Adrenal gland (tissue), 12 donors: ENCODE results near the gene NHS. TPM values are rescaled to one million over a fixed set of nuclear protein-coding genes. Genes with fewer than 3 reads are reported as not detected.

Source experiments
- DNase-seq, 7 donors: peaks; one replicate each; pipeline ENCODE4 v3.0.0-alpha.2; 2019 to 2020
- H3K27ac ChIP-seq, 5 donors: fragments of 200-600 bp; sonication (generic) in 4 of 5; 1 replicate in 3 of 5; 2 replicates in 2 of 5; pipeline versions ENCODE4 v1.5.1 to v1.8.0; 2016 to 2020; ENCODE audit warnings: mild to moderate bottlenecking in 1 of 5
- H3K27me3 ChIP-seq: fragments of 200-600 bp; 2 replicates; pipeline ENCODE4 v1.8.0; 2021
- H3K36me3 ChIP-seq, 2 donors: fragments of 200-600 bp; replicated peaks in 1 of 2; 1 replicate in 1 of 2; 2 replicates in 1 of 2; pipeline versions ENCODE4 v1.5.1 to v1.8.0; 2018 to 2022
- H3K4me1 ChIP-seq, 2 donors: fragments of 200-600 bp; replicated peaks in 1 of 2; 1 replicate in 1 of 2; 2 replicates in 1 of 2; pipeline versions ENCODE4 v1.5.1 to v1.8.0; 2018 to 2021
- H3K4me3 ChIP-seq, 4 donors: fragments of 200-600 bp; sonication (generic) in 3 of 4; one replicate each; pipeline ENCODE4 v1.5.1; 2016 to 2018
- H3K9me3 ChIP-seq, 3 donors: fragments of 200-600 bp; sonication (generic) in 1 of 3; replicated peaks in 1 of 3; 1 replicate in 2 of 3; 2 replicates in 1 of 3; pipeline versions ENCODE4 v1.5.1 to v1.8.0; 2016 to 2021
- CTCF ChIP-seq, 6 experiments: fragments of 450-650 bp in 4 of 6; fragments of 200-600 bp in 2 of 6; sonication (generic) in 1 of 6; IDR thresholded peaks; 1 replicate in 5 of 6; 2 replicates in 1 of 6; pipeline versions ENCODE4 v1.5.1 to v1.8.0; 2016 to 2021; ENCODE audit warnings: antibody characterized with exemption in 6 of 6, mild to moderate bottlenecking in 2 of 6, moderate library complexity in 1 of 6
- POLR2A ChIP-seq, 2 donors: fragments of 450-650 bp; IDR thresholded peaks; one replicate each; pipeline ENCODE4 v1.6.1; 2017; ENCODE audit warnings: antibody characterized with exemption in 2 of 2, mild to moderate bottlenecking in 2 of 2, moderate library complexity in 1 of 2
- WGBS, 4 donors: extraction: QIAGEN DNeasy Blood & Tissue Kit in 2 of 4; methylation state at CpG; one replicate each; pipeline versions ENCODE4 v1.1.5 to v1.1.7; 2013 to 2017; 5-methylcytosine and 5-hydroxymethylcytosine counted together
- intact Hi-C, 2 donors: fragments of 100-400 bp; cut with DNase I; formaldehyde crosslinking; loops; one replicate each; pipeline versions ENCODE4 v1.14.1 to v1.15.0; 2022 to 2023
- polyA plus RNA-seq, 3 donors: library from polyadenylated mRNA; stranded (reverse); fragments of 200-250 nt in 2 of 3; fragments of 350-450 nt in 1 of 3; fragmentation: Illumina TruSeq in 1 of 3; extraction: RNeasy Lipid Tissue Mini Kit (QIAGEN cat#74804) in 1 of 3; gene quantifications; one replicate each; pipeline ENCODE4 v1.2.3, GENCODE V29; 2013 to 2014
- total RNA-seq, 9 donors: library from RNA; depleted of rRNA in 4 of 9; stranded (reverse); fragments of >200 nt in 4 of 9; fragments of 120-200 nt in 1 of 9; fragmentation: NEBNext Ultra II Directional in 1 of 9; extraction: Animal tissue kit (Norgen Biotek cat#: 25700) in 1 of 9; gene quantifications; one replicate each; pipeline versions ENCODE4 v1.1.0 to v1.2.4, GENCODE V29; 2013 to 2023
- donor health status: healthy with polysubstance abuse.
- donor health status: Bipolar disorder and iron deficiency.
- donor health status: DM: yes; HTN: yes; CAD: no.
- donor health status: DM: no; HTN: no; CAD: no.
- donor health status: DM: no; HTN: no; CAD: no.
- donor health status: DM: yes; HTN: yes; CAD: no.

The NHS gene
- total and polyA plus RNA-seq, 12 donors: 4.4 to 12.5 (median 6.8) TPM

- intact Hi-C loops: no loop called here
- WGBS, 4 donors: 33 to 59% (median 48%) methylated on average over 1 of the region's 1 CpG
These were observed 150.3 kb downstream of the NHS start for GRCh38 chrX:17525266-17525665.

GRCh38 chrX:17525762-17526555, 151.0 kb downstream of the NHS start:
- H3K9me3 ChIP-seq: no peaks in the 10 kb centered on the region
- intact Hi-C loops: no loop called here
- H3K36me3 ChIP-seq: no peaks in the 10 kb centered on the region
- no peak overlapping the region for H3K4me3 ChIP-seq
- H3K27me3 ChIP-seq: no peaks in the 10 kb centered on the region
- H3K4me1 ChIP-seq: peaks cover 13 to 25% of the 10 kb centered on the region in 2 donors
- WGBS, 4 donors: 90 to 100% (median 93%) methylated on average over 2 to 8 of the region's 8 CpGs
- TF ChIP-seq POLR2A (IDR thresholded peaks at IDR 0.05): no peak
- H3K27ac ChIP-seq: no peak overlapping the region
- DNase-seq: no peak

More at GRCh38 chrX:17525266-17525665, 150.3 kb downstream of the NHS start:
- TF ChIP-seq POLR2A (IDR thresholded peaks at IDR 0.05) (no peak), CTCF (IDR thresholded peaks at IDR 0.05) (no peak)
- H3K36me3 ChIP-seq: no peaks in the 10 kb centered on the region
- DNase-seq: no peak
- no peak overlapping the region for H3K27ac ChIP-seq
- H3K9me3 ChIP-seq: no peaks in the 10 kb centered on the region
- H3K27me3 ChIP-seq: no peaks in the 10 kb centered on the region
- H3K4me3 ChIP-seq: no peak overlapping the region
- H3K4me1 ChIP-seq: peaks cover 13 to 25% of the 10 kb centered on the region in 2 donors

GRCh38 chrX:17527135-17527701, 152.2 kb downstream of the NHS start:
- 23 to 32% (median 26%) methylated on average over 5 of the region's 5 CpGs for WGBS, 4 donors
- intact Hi-C loops: no loop called here
- DNase-seq: peak; percentile 62 to 81 (median 77)

GRCh38 chrX:17527922-17528321, 152.9 kb downstream of the NHS start:
- H3K9me3 ChIP-seq: no peaks in the 10 kb centered on the region
- peak in 1 of 7 donors; percentile 5 for DNase-seq
- H3K27ac ChIP-seq: peak overlapping the region; percentile 30 to 80 (median 66)
- H3K27me3 ChIP-seq: no peaks in the 10 kb centered on the region
- no peak for TF ChIP-seq POLR2A (IDR thresholded peaks at IDR 0.05)
- TF ChIP-seq CTCF (IDR thresholded peaks at IDR 0.05): no peak
- H3K36me3 ChIP-seq: no peaks in the 10 kb centered on the region
- no peak overlapping the region for H3K4me3 ChIP-seq
- 57 to 90% (median 62%) methylated on average over 1 of the region's 1 CpG for WGBS, 4 donors
- intact Hi-C loops: no loop called here
- peaks cover 13 to 25% of the 10 kb centered on the region in 2 donors for H3K4me1 ChIP-seq

More at GRCh38 chrX:17527135-17527701, 152.2 kb downstream of the NHS start:
- Histone ChIP-seq H3K27ac (peak overlapping the region; percentile 30 to 80 (median 66)), H3K9me3 (no peaks in the 10 kb centered on the region), H3K27me3 (no peaks in the 10 kb centered on the region), H3K36me3 (no peaks in the 10 kb centered on the region), H3K4me3 (peak overlapping the region in 1 of 4 donors; percentile 3), H3K4me1 (peaks cover 13 to 25% of the 10 kb centered on the region in 2 donors)
- TF ChIP-seq CTCF (IDR thresholded peaks at IDR 0.05) (peak in 3 of 6 experiments; percentile 10 to 23 (median 14)), POLR2A (IDR thresholded peaks at IDR 0.05) (no peak)
